KMS-11 (cell line): ENCODE data around the gene ZNF764.

ENCODE experiments used
- H2AFZ ChIP-seq: fragments of 200-600 bp; sonication (generic); 2 replicates; pipeline ENCODE4 v1.6.1; 2016; ENCODE audit warnings: antibody characterized with exemption, mixed run types, low read depth
- H3K27ac ChIP-seq: fragments of 200-600 bp; sonication (generic); 2 replicates; pipeline ENCODE4 v1.6.1; 2016; ENCODE audit warnings: mild to moderate bottlenecking, mixed run types
- H3K27me3 ChIP-seq: fragments of 200-600 bp; sonication (generic); 2 replicates; pipeline ENCODE4 v1.6.1; 2017; ENCODE audit warnings: mild to moderate bottlenecking, low read depth, mixed run types, moderate library complexity; ENCODE audit not compliant: insufficient read depth
- H3K36me3 ChIP-seq: fragments of 200-600 bp; sonication (generic); 2 replicates; pipeline ENCODE4 v1.6.1; 2017; ENCODE audit warnings: mild to moderate bottlenecking, mixed run types; ENCODE audit not compliant: insufficient read depth
- H3K4me1 ChIP-seq: fragments of 200-600 bp; sonication (generic); 2 replicates; pipeline ENCODE4 v1.6.1; 2016; ENCODE audit warnings: mild to moderate bottlenecking, low read depth, mixed run types; ENCODE audit not compliant: poor library complexity, severe bottlenecking
- H3K4me2 ChIP-seq: fragments of 200-600 bp; sonication (generic); 2 replicates; pipeline ENCODE4 v1.7.0; 2016; ENCODE audit warnings: mild to moderate bottlenecking, mixed run types
- H3K4me3 ChIP-seq: fragments of 200-600 bp; sonication (generic); IDR thresholded peaks from 2 replicates; pipeline ENCODE4 v1.6.1; 2017; ENCODE audit warnings: low read depth, low read length, mixed read lengths; ENCODE audit not compliant: insufficient read depth
- H3K79me2 ChIP-seq: fragments of 200-600 bp; sonication (generic); 2 replicates; pipeline ENCODE4 v1.6.1; 2016; ENCODE audit warnings: low read depth, mixed run types; ENCODE audit not compliant: insufficient read depth
- H3K9ac ChIP-seq: fragments of 200-600 bp; sonication (generic); 2 replicates; pipeline ENCODE4 v1.6.1; 2016; ENCODE audit warnings: mild to moderate bottlenecking, mixed run types
- H4K20me1 ChIP-seq: fragments of 200-600 bp; sonication (generic); 2 replicates; pipeline ENCODE4 v1.6.1; 2016; ENCODE audit warnings: mild to moderate bottlenecking, mixed run types; ENCODE audit not compliant: insufficient read depth
- TF ChIP-seq, protein P1 (sequence below): fragments of 200-600 bp; sonication (generic); conservative IDR thresholded peaks from 2 replicates; pipeline ENCODE4 v1.6.1; 2017; ENCODE audit warnings: low read depth, mild to moderate bottlenecking, antibody characterized with exemption, low read length, moderate library complexity, mixed read lengths

ZNF764 gene

DNA sequence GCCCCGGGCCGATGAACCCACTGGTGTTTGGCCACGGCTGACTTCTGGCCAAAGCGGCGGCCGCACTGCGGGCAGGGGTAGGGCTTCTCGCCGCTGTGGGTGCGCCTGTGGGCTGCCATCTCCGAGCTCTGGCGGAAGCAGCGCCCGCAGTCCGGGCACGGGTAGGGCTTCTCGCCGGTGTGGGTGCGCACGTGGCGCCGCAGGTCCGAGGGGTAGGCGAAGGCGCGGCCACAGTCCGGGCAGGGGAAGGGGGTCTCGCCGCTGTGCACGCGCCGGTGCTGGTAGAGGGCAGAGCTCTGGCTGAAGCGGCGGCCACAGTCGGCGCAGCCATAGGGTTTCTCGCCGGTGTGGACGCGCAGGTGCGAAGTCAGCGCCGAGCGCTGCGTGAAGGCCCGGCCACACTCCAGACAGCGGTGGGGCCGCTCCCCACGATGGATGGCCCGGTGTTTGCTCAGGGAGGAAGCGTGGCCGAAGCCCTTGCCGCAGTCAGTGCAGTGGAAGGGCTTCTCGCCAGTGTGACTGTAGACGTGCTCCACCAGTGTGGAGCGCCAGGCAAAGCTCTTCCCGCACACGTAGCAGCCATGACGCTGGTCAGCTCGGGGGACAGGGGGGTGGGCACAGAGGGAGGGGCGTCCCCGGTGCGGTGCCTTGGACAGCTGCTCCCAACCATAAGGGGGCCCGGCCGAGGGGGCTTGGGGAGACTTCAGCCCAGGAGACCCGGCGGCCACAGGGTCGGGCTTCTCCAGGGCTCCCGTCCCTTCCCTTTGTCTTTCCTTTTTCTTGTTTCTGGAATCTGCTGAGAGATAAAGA lies 2.7 kb downstream of the ZNF764 start:
- Histone ChIP-seq H3K4me3 (no peak overlapping the region), H3K27ac (no peak overlapping the region), H3K4me1 (peaks cover 27% of the 10 kb centered on the region), H3K9ac (no peak overlapping the region), H3K27me3 (no peaks in the 10 kb centered on the region), H3K36me3 (no peaks in the 10 kb centered on the region), H4K20me1 (no peaks in the 10 kb centered on the region), H3K4me2 (no peak overlapping the region), H3K79me2 (peaks cover 18% of the 10 kb centered on the region), H2AFZ (no peak overlapping the region)
- TF ChIP-seq, protein P1, sequence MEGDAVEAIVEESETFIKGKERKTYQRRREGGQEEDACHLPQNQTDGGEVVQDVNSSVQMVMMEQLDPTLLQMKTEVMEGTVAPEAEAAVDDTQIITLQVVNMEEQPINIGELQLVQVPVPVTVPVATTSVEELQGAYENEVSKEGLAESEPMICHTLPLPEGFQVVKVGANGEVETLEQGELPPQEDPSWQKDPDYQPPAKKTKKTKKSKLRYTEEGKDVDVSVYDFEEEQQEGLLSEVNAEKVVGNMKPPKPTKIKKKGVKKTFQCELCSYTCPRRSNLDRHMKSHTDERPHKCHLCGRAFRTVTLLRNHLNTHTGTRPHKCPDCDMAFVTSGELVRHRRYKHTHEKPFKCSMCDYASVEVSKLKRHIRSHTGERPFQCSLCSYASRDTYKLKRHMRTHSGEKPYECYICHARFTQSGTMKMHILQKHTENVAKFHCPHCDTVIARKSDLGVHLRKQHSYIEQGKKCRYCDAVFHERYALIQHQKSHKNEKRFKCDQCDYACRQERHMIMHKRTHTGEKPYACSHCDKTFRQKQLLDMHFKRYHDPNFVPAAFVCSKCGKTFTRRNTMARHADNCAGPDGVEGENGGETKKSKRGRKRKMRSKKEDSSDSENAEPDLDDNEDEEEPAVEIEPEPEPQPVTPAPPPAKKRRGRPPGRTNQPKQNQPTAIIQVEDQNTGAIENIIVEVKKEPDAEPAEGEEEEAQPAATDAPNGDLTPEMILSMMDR, result no peak

DNA sequence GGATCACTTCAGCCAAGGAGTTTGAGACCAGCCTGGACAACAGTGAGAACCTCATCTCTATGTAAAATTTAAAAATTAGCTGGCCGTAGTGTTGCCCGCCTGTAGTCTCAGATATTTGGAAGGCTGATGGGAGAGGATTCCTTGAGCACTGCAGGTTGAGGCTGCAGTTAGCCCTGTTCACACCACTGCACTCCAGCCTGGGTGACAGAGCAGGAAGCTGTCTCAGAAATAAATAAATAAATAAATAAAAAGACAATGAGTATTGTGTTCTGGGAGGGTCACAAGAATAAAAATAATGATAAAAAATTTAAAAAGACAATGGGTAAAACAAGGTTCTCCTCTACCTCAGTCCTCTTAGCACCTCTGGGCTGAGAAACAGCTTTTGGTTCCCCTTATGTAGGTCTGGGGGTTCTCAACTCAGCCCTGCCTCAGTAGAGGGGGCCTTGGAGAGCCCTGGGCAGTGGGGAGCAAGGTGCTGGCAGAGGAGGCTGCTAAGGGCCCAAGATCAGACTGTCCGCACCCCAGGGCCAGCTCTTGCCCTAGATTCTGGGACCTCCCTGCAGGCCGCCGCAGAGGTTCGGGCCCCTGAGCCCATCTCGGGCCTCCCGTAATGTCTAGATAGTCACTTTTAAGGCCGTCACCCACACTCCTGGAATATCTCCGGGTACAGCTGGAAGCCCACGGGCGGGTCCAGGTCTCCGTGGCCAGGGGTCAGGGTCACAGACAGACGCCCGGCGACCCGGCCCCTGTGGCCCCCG lies 3.4 kb downstream of the ZNF764 start:
- Histone ChIP-seq H2AFZ (no peak overlapping the region), H3K79me2 (peaks cover 18% of the 10 kb centered on the region), H4K20me1 (no peaks in the 10 kb centered on the region), H3K9ac (no peak overlapping the region), H3K4me3 (no peak overlapping the region), H3K36me3 (no peaks in the 10 kb centered on the region), H3K27me3 (no peaks in the 10 kb centered on the region), H3K4me1 (peaks cover 27% of the 10 kb centered on the region), H3K27ac (no peak overlapping the region), H3K4me2 (no peak overlapping the region)
- TF ChIP-seq, protein P1, result no peak

DNA sequence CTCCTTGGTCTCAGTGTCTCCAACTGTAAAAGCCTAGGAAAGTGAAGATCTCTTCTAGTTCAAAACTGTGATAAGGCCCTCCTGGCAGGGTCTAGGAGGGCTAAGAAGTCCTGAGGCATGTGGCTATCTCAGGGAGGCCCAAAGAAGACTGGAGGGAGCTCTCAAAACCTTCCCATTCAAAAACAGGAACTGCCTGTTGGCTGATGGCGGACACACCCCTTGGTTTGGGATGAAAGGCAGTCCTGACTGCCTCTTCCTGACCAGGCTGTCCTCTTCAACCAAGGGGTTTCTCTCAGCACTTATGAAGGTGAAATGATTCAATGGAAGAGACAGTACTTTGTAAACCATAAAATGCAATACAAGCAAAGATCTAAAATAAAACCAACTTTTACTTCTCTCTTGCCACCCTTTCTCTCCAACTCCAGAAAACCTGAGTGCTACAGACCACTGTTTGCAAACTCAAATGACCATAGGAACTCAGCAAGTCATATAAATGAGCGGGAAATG lies 4.7 kb downstream of the ZNF764 start:
- Histone ChIP-seq H3K4me3 (no peak overlapping the region), H3K9ac (no peak overlapping the region), H3K79me2 (peaks cover 18% of the 10 kb centered on the region), H3K27ac (no peak overlapping the region), H3K27me3 (no peaks in the 10 kb centered on the region), H3K36me3 (no peaks in the 10 kb centered on the region), H4K20me1 (no peaks in the 10 kb centered on the region), H3K4me2 (no peak overlapping the region), H3K4me1 (peaks cover 23% of the 10 kb centered on the region), H2AFZ (no peak overlapping the region)
- TF ChIP-seq, protein P1, result no peak

DNA sequence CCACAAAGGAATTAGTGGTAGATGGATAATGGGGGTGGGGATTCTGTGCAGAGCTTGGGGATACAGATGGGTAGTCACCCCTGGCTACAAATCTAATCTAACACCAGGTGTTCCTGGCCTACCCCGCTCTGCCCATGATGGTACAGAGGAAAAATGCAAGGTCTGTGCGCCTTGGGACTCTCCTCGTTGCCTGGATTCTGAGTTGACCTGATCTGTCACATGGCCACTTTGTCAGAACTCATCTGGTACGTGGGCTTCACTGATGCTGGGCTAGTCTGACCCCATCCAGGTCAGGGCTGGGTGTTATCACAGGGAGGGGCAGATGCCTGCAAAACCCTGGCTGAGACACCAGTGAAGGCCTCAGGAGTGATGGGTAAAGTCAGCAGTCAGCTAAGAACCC lies 5.2 kb downstream of the ZNF764 start:
- H3K27me3 ChIP-seq, result no peaks in the 10 kb centered on the region
- no peaks in the 10 kb centered on the region for H3K36me3 ChIP-seq
- no peak overlapping the region for H3K27ac ChIP-seq
- H2AFZ ChIP-seq, result no peak overlapping the region
- TF ChIP-seq, protein P1, result no peak
- H3K79me2 ChIP-seq, result peaks cover 18% of the 10 kb centered on the region
- H3K9ac ChIP-seq, result no peak overlapping the region
- H3K4me1 ChIP-seq, result peaks cover 23% of the 10 kb centered on the region
- H3K4me3 ChIP-seq, result no peak overlapping the region
- no peak overlapping the region for H3K4me2 ChIP-seq
- no peaks in the 10 kb centered on the region for H4K20me1 ChIP-seq
